GM21576 (cell line): ENCODE measurements around the gene NUP50.
A peak's percentile ranks its signal among the peaks of the same experiment; 100 is the strongest.

Experiments
- ATAC-seq: cut with Tn5 transposase; IDR thresholded peaks from one replicate; pipeline ENCODE4 v1.9.1; 2021; ENCODE audit warnings: mild to moderate bottlenecking, moderate library complexity; ENCODE audit not compliant: unreplicated experiment

The NUP50 gene

GRCh38 chr22:45225732-45226502 is 62.2 kb downstream of the NUP50 start:
- no peak for ATAC-seq

- ATAC-seq, result no peak
Measured at GRCh38 chr22:45226503-45227186, 62.9 kb downstream of the NUP50 start.

- ATAC-seq, result no peak
Measured at GRCh38 chr22:45227645-45228400, 64.1 kb downstream of the NUP50 start.

GRCh38 chr22:45228401-45228754 is 64.7 kb downstream of the NUP50 start:
- no peak for ATAC-seq

GRCh38 chr22:45229181-45229580 is 65.5 kb downstream of the NUP50 start:
- no peak for ATAC-seq

- no peak for ATAC-seq
Measured at GRCh38 chr22:45230026-45230721, 66.4 kb downstream of the NUP50 start.

- ATAC-seq, result no peak
Measured at GRCh38 chr22:45231293-45231692, 67.6 kb downstream of the NUP50 start.

- no peak for ATAC-seq
Measured at GRCh38 chr22:45233386-45233785, 69.7 kb downstream of the NUP50 start.

- no peak for ATAC-seq
Measured at GRCh38 chr22:45233827-45234226, 70.1 kb downstream of the NUP50 start.

GRCh38 chr22:45235101-45235777 is 71.5 kb downstream of the NUP50 start:
- peak; percentile 78 for ATAC-seq

- peak; percentile 13 for ATAC-seq
Measured at GRCh38 chr22:45235851-45236342, 72.2 kb downstream of the NUP50 start.

- ATAC-seq, result no peak
Measured at GRCh38 chr22:45237065-45237990, 73.6 kb downstream of the NUP50 start.
